Sigmoid colon (tissue), 4 donors: ENCODE measurements around the gene KMT5C.

Experiments
- CTCF ChIP-seq, 4 experiments: fragments of 450-650 bp in 3 of 4; fragments of 200-600 bp in 1 of 4; IDR thresholded peaks; one replicate each; pipeline ENCODE4 v1.5.1; 2016 to 2019; ENCODE audit warnings: antibody characterized with exemption in 4 of 4, mild to moderate bottlenecking in 3 of 4, moderate library complexity in 2 of 4
- POLR2A ChIP-seq, 2 donors: fragments of 450-650 bp; IDR thresholded peaks; one replicate each; pipeline ENCODE4 v1.6.1; 2016; ENCODE audit warnings: antibody characterized with exemption in 2 of 2, mild to moderate bottlenecking in 2 of 2, moderate library complexity in 2 of 2
- POLR2AphosphoS5 ChIP-seq, 4 donors: sonication (generic); formaldehyde crosslinking; IDR thresholded peaks; one replicate each; pipeline ENCODE4 v1.6.1; 2017; ENCODE audit warnings: antibody characterized with exemption in 4 of 4

- no peak for TF ChIP-seq CTCF (IDR thresholded peaks at IDR 0.05)
- no peak for TF ChIP-seq POLR2A (IDR thresholded peaks at IDR 0.05)
- no peak for TF ChIP-seq POLR2AphosphoS5 (IDR thresholded peaks at IDR 0.05)
These were observed 7.8 kb downstream of the KMT5C start for GRCh38 chr19:55347442-55348009.
